ENCODE data around the gene GPR35. TPM values are rescaled to one million over a fixed set of nuclear protein-coding genes. Genes with fewer than 3 reads are reported as not detected.
A peak's percentile ranks its signal among the peaks of the same experiment; 100 is the strongest.

GPR35 gene
- total RNA-seq, 5 donors from 2014 or later (not counting 1 experiment from before 2014, with no cell fraction given): 6.2 to 16.2 (median 10.4) TPM

- Histone ChIP-seq H3K4me1 (ENCODE audit: control insufficient read depth in 1 of 2, extremely low read depth in 1 of 2, insufficient read depth in 2 of 2, low read length in 2 of 2) (peaks cover 0 to 3% of the 10 kb centered on the region in 2 experiments), H3K36me3 (ENCODE audit: control insufficient read depth in 2 of 2, extremely low read depth in 1 of 2, insufficient read depth in 1 of 2, low read length in 1 of 2) (no peaks in the 10 kb centered on the region), H3K4me3 (ENCODE audit: control insufficient read depth in 1 of 2, extremely low read depth in 1 of 2, low read length in 1 of 2) (no peak overlapping the region), H3K27me3 (replicated peaks in 1 of 2; ENCODE audit: control insufficient read depth in 2 of 2, extremely low read depth in 1 of 2, insufficient read depth in 2 of 2, low read length in 1 of 2) (peaks cover 0 to 17% of the 10 kb centered on the region in 2 experiments), H3K27ac (ENCODE audit: low read length) (no peak overlapping the region), H3K9me3 (no peaks in the 10 kb centered on the region)
- POLR2A ChIA-PET: no interaction called here
- DNase-seq: peak in 1 of 35 experiments; percentile 9
- H3K4me1 Mint-ChIP-seq: peaks cover 3 to 4% (median 3%) of the 10 kb centered on the region in 3 donors
- H3K36me3 Mint-ChIP-seq: no peaks in the 10 kb centered on the region
- no peaks in the 10 kb centered on the region for H3K27me3 Mint-ChIP-seq
- CTCF ChIA-PET: no interaction called here
- H3K4me3 Mint-ChIP-seq: no peak overlapping the region
- no peak for ATAC-seq (replicated peaks in 1 of 4)
- 37% methylated on average over 11 of the region's 16 CpGs for WGBS (ENCODE audit: insufficient coverage)
- no peaks in the 10 kb centered on the region for H3K9me3 Mint-ChIP-seq
- no peak overlapping the region for H3K27ac Mint-ChIP-seq
Measured at GRCh38 chr2:240640939-240641338, 15.7 kb downstream of the GPR35 start.

GRCh38 chr2:240642061-240642805, 17.0 kb downstream of the GPR35 start:
- H3K4me3 Mint-ChIP-seq: no peak overlapping the region
- Histone ChIP-seq H3K9me3 (no peaks in the 10 kb centered on the region), H3K4me3 (ENCODE audit: control insufficient read depth in 1 of 2, extremely low read depth in 1 of 2, low read length in 1 of 2) (no peak overlapping the region), H3K4me1 (ENCODE audit: control insufficient read depth in 1 of 2, extremely low read depth in 1 of 2, insufficient read depth in 2 of 2, low read length in 2 of 2) (peaks cover 0 to 10% of the 10 kb centered on the region in 2 experiments), H3K36me3 (ENCODE audit: control insufficient read depth in 2 of 2, extremely low read depth in 1 of 2, insufficient read depth in 1 of 2, low read length in 1 of 2) (no peaks in the 10 kb centered on the region), H3K27me3 (replicated peaks in 1 of 2; ENCODE audit: control insufficient read depth in 2 of 2, extremely low read depth in 1 of 2, insufficient read depth in 2 of 2, low read length in 1 of 2) (peaks cover 0 to 30% of the 10 kb centered on the region in 2 experiments), H3K27ac (ENCODE audit: low read length) (no peak overlapping the region)
- no peaks in the 10 kb centered on the region for H3K9me3 Mint-ChIP-seq
- DNase-seq (no peak), ATAC-seq (replicated peaks in 1 of 4) (no peak)
- WGBS (ENCODE audit: insufficient coverage): 89% methylated on average over 29 of the region's 36 CpGs
- H3K4me1 Mint-ChIP-seq: peaks cover 7 to 10% (median 9%) of the 10 kb centered on the region in 3 donors
- POLR2A ChIA-PET: no interaction called here
- H3K36me3 Mint-ChIP-seq: no peaks in the 10 kb centered on the region
- H3K27ac Mint-ChIP-seq: no peak overlapping the region
- CTCF ChIA-PET: no interaction called here
- no peaks in the 10 kb centered on the region for H3K27me3 Mint-ChIP-seq

DNA sequence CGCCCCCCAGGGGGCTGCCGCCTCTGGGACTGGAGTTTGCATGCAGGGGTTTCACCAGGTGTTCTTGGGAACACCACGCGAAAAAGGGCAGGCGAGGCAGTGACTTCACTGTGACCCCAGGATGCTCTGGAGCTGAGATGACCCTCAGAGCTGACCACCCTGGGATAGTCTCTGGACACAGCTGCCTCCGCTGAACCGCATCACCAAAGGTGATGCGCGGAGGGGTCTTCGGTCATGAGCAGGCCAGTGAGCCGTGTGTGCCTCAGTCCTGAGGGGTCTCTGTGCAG, 17.5 kb downstream of the GPR35 start:
- no peaks in the 10 kb centered on the region for H3K36me3 Mint-ChIP-seq
- 92% methylated on average over 11 of the region's 11 CpGs for WGBS (ENCODE audit: insufficient coverage)
- POLR2A ChIA-PET: no interaction called here
- H3K9me3 ChIP-seq: no peaks in the 10 kb centered on the region
- H3K27ac ChIP-seq (ENCODE audit: low read length): no peak overlapping the region
- no peak overlapping the region for H3K27ac Mint-ChIP-seq
- H3K27me3 ChIP-seq (replicated peaks in 1 of 2; ENCODE audit: control insufficient read depth in 2 of 2, extremely low read depth in 1 of 2, insufficient read depth in 2 of 2, low read length in 1 of 2): peaks cover 0 to 36% of the 10 kb centered on the region in 2 experiments
- H3K4me3 ChIP-seq (ENCODE audit: control insufficient read depth in 1 of 2, extremely low read depth in 1 of 2, low read length in 1 of 2): no peak overlapping the region
- peaks cover 7 to 10% (median 9%) of the 10 kb centered on the region in 3 donors for H3K4me1 Mint-ChIP-seq
- DNase-seq (no peak), ATAC-seq (replicated peaks in 1 of 4) (no peak)
- no peaks in the 10 kb centered on the region for H3K9me3 Mint-ChIP-seq
- H3K4me3 Mint-ChIP-seq: no peak overlapping the region
- CTCF ChIA-PET: no interaction called here
- peaks cover 0 to 4% of the 10 kb centered on the region in 2 donors for H3K27me3 Mint-ChIP-seq
- H3K4me1 ChIP-seq (ENCODE audit: control insufficient read depth in 1 of 2, extremely low read depth in 1 of 2, insufficient read depth in 2 of 2, low read length in 2 of 2): peaks cover 0 to 10% of the 10 kb centered on the region in 2 experiments
- no peaks in the 10 kb centered on the region for H3K36me3 ChIP-seq (ENCODE audit: control insufficient read depth in 2 of 2, extremely low read depth in 1 of 2, insufficient read depth in 1 of 2, low read length in 1 of 2)

DNA sequence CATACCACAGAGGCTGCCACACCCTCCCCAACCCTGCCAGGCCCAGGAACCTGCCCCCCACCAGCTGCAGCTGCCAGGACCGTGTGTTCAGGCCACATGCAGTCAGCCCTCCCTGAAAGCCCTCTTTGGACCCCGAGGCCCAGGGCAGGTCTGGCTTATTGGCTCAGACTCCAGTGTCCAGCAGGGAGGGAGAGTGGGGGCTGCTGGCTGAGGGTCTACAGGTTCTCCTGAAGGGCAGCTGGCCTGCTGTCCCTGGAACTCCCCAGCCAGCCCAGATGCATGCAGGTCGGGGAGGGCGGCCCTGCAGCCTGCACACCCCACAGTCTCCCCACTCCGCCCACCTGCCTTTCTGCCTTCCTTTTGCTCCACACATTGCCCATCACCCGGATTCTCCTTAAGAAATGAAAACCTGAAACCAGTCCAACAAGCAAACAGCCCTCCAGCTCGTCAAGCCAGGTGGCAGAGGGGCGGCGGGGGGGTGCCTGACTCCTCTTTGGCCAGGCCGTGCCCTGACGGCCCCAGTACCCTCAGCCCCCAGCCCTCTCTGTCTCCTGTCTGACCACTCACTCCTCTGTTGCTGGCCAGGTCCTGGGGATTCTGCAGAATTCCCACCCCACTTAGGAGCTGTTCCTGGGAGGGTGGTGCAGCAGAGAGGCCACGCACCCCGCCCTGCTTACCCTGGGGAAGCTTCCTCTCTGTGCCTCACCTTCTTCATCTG, 18.0 kb downstream of the GPR35 start:
- peaks cover 7 to 10% (median 9%) of the 10 kb centered on the region in 3 donors for H3K4me1 Mint-ChIP-seq
- H3K27me3 ChIP-seq (replicated peaks in 1 of 2; ENCODE audit: control insufficient read depth in 2 of 2, extremely low read depth in 1 of 2, insufficient read depth in 2 of 2, low read length in 1 of 2): peaks cover 0 to 41% of the 10 kb centered on the region in 2 experiments
- H3K36me3 Mint-ChIP-seq: no peaks in the 10 kb centered on the region
- H3K9me3 Mint-ChIP-seq: no peaks in the 10 kb centered on the region
- no peak overlapping the region for H3K27ac ChIP-seq (ENCODE audit: low read length)
- H3K4me3 ChIP-seq (ENCODE audit: control insufficient read depth in 1 of 2, extremely low read depth in 1 of 2, low read length in 1 of 2): no peak overlapping the region
- no peak overlapping the region for H3K4me3 Mint-ChIP-seq
- no peaks in the 10 kb centered on the region for H3K9me3 ChIP-seq
- peaks cover 0 to 10% of the 10 kb centered on the region in 2 experiments for H3K4me1 ChIP-seq (ENCODE audit: control insufficient read depth in 1 of 2, extremely low read depth in 1 of 2, insufficient read depth in 2 of 2, low read length in 2 of 2)
- no peak for ATAC-seq (replicated peaks in 1 of 4)
- WGBS (ENCODE audit: insufficient coverage): 87% methylated on average over 11 of the region's 13 CpGs
- ChIA-PET POLR2A (no interaction called here), CTCF (no interaction called here)
- DNase-seq: no peak
- no peaks in the 10 kb centered on the region for H3K36me3 ChIP-seq (ENCODE audit: control insufficient read depth in 2 of 2, extremely low read depth in 1 of 2, insufficient read depth in 1 of 2, low read length in 1 of 2)
- no peak overlapping the region for H3K27ac Mint-ChIP-seq
- peaks cover under 1 to 9% of the 10 kb centered on the region in 2 donors for H3K27me3 Mint-ChIP-seq

DNA sequence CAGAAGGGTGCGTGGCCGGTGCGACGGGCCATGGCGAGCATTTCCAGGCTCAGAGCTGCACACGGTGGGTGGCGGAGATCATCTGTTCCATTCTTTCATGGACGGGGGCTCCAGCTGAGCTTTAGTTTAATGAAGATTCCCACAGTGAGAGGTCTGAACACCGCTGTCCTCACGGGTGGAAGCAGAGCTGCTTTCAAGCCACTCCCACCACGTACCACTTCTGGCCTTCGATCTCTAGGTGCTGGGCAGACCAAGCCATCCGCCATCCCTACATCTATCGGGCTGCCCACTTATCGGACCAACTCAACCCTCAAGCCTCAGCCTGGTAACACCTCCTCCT, 18.5 kb downstream of the GPR35 start:
- Mint-ChIP-seq H3K9me3 (no peaks in the 10 kb centered on the region), H3K4me3 (no peak overlapping the region), H3K27me3 (peaks cover 5 to 15% of the 10 kb centered on the region in 2 donors), H3K4me1 (peaks cover 7 to 14% (median 9%) of the 10 kb centered on the region in 3 donors), H3K27ac (no peak overlapping the region), H3K36me3 (no peaks in the 10 kb centered on the region)
- ChIA-PET POLR2A (no interaction called here), CTCF (no interaction called here)
- DNase-seq (no peak), ATAC-seq (replicated peaks in 1 of 4) (no peak)
- peaks cover 0 to 10% of the 10 kb centered on the region in 2 experiments for H3K4me1 ChIP-seq (ENCODE audit: control insufficient read depth in 1 of 2, extremely low read depth in 1 of 2, insufficient read depth in 2 of 2, low read length in 2 of 2)
- H3K27me3 ChIP-seq (replicated peaks in 1 of 2; ENCODE audit: control insufficient read depth in 2 of 2, extremely low read depth in 1 of 2, insufficient read depth in 2 of 2, low read length in 1 of 2): peaks cover 0 to 46% of the 10 kb centered on the region in 2 experiments
- no peaks in the 10 kb centered on the region for H3K36me3 ChIP-seq (ENCODE audit: control insufficient read depth in 2 of 2, extremely low read depth in 1 of 2, insufficient read depth in 1 of 2, low read length in 1 of 2)
- H3K4me3 ChIP-seq (ENCODE audit: control insufficient read depth in 1 of 2, extremely low read depth in 1 of 2, low read length in 1 of 2): no peak overlapping the region
- H3K9me3 ChIP-seq: no peaks in the 10 kb centered on the region
- 83% methylated on average over 15 of the region's 15 CpGs for WGBS (ENCODE audit: insufficient coverage)
- no peak overlapping the region for H3K27ac ChIP-seq (ENCODE audit: low read length)

GRCh38 chr2:240644171-240644651, 18.9 kb downstream of the GPR35 start:
- Mint-ChIP-seq H3K27me3 (peaks cover 10 to 18% of the 10 kb centered on the region in 2 donors), H3K4me3 (no peak overlapping the region), H3K9me3 (no peaks in the 10 kb centered on the region), H3K36me3 (no peaks in the 10 kb centered on the region), H3K27ac (no peak overlapping the region), H3K4me1 (peaks cover 7 to 16% (median 9%) of the 10 kb centered on the region in 3 donors)
- ChIA-PET POLR2A (no interaction called here), CTCF (no interaction called here)
- H3K36me3 ChIP-seq (ENCODE audit: control insufficient read depth in 2 of 2, extremely low read depth in 1 of 2, insufficient read depth in 1 of 2, low read length in 1 of 2): no peaks in the 10 kb centered on the region
- H3K27ac ChIP-seq (ENCODE audit: low read length): no peak overlapping the region
- no peak for ATAC-seq (replicated peaks in 1 of 4)
- WGBS (ENCODE audit: insufficient coverage): 79% methylated on average over 11 of the region's 14 CpGs
- peaks cover 0 to 48% of the 10 kb centered on the region in 2 experiments for H3K27me3 ChIP-seq (replicated peaks in 1 of 2; ENCODE audit: control insufficient read depth in 2 of 2, extremely low read depth in 1 of 2, insufficient read depth in 2 of 2, low read length in 1 of 2)
- H3K9me3 ChIP-seq: no peaks in the 10 kb centered on the region
- H3K4me1 ChIP-seq (ENCODE audit: control insufficient read depth in 1 of 2, extremely low read depth in 1 of 2, insufficient read depth in 2 of 2, low read length in 2 of 2): peaks cover 0 to 10% of the 10 kb centered on the region in 2 experiments
- no peak overlapping the region for H3K4me3 ChIP-seq (ENCODE audit: control insufficient read depth in 1 of 2, extremely low read depth in 1 of 2, low read length in 1 of 2)
- DNase-seq: no peak
